A673 (cell line): ENCODE data around the gene ZNF335. TPM values are rescaled to one million over a fixed set of nuclear protein-coding genes. Genes with fewer than 3 reads are reported as not detected.

Experiments
- BruUV-seq: library from RNA; stranded (reverse); fragments of 400-500 nt; replicated peaks from 2 replicates; lab custom pipeline; 2021; lab: Mats Ljungman, UMichigan
- CTCF ChIA-PET: fragments of 300-600 bp; sonication (Branson Sonifier 250); formaldehyde crosslinking; loops from one replicate; lab custom pipeline; 2022; ENCODE audit warnings: antibody characterized with exemption; lab: Charles Lee
- POLR2A ChIA-PET: fragments of 300-600 bp; sonication (Branson Sonifier 250); formaldehyde crosslinking; loops from one replicate; lab custom pipeline; 2022; ENCODE audit warnings: antibody characterized with exemption; ENCODE audit not compliant: low non-redundant PET; lab: Charles Lee
- DNase-seq: peaks from one replicate; pipeline ENCODE4 v3.0.0-alpha.2; 2015; ENCODE audit warnings: low spot score
- H3K27ac ChIP-seq: fragments of 200-600 bp; sonication (generic); 2 replicates; pipeline ENCODE4 v1.5.1; 2016; ENCODE audit warnings: mixed run types, low read depth, mild to moderate bottlenecking, mixed read lengths, antibody characterized with exemption, low read length; ENCODE audit not compliant: poor library complexity, severe bottlenecking
- H3K27me3 ChIP-seq: fragments of 200-600 bp; sonication (generic); replicated peaks from 2 replicates; pipeline ENCODE4 v1.6.1; 2017; ENCODE audit warnings: mixed run types, low read depth, mild to moderate bottlenecking, mixed read lengths, antibody characterized with exemption, low read length; ENCODE audit not compliant: insufficient read depth, poor library complexity
- H3K36me3 ChIP-seq: fragments of 200-600 bp; sonication (generic); 2 replicates; pipeline ENCODE4 v1.6.1; 2016; ENCODE audit warnings: mixed run types, mild to moderate bottlenecking, mixed read lengths, antibody characterized with exemption, low read length; ENCODE audit not compliant: insufficient read depth, poor library complexity, severe bottlenecking
- H3K4me1 ChIP-seq: fragments of 200-600 bp; sonication (generic); 2 replicates; pipeline ENCODE4 v1.6.1; 2017; ENCODE audit warnings: mixed run types, mild to moderate bottlenecking, mixed read lengths, antibody characterized with exemption, low read length; ENCODE audit not compliant: insufficient read depth, poor library complexity, severe bottlenecking
- H3K4me3 ChIP-seq: fragments of 200-600 bp; sonication (generic); 2 replicates; pipeline ENCODE4 v1.5.1; 2016; ENCODE audit warnings: low read depth, mixed run types, mild to moderate bottlenecking, mixed read lengths, low read length; ENCODE audit not compliant: poor library complexity, severe bottlenecking
- H3K9me3 ChIP-seq: fragments of 200-600 bp; sonication (generic); 2 replicates; pipeline ENCODE4 v1.6.1; 2016; ENCODE audit warnings: mixed run types, low read depth, mild to moderate bottlenecking, mixed read lengths, antibody characterized with exemption, low read length; ENCODE audit not compliant: poor library complexity, severe bottlenecking
- EZH2 ChIP-seq: fragments of 200-600 bp; sonication (generic); IDR thresholded peaks from 2 replicates; pipeline ENCODE4 v1.6.1; 2017; ENCODE audit warnings: borderline replicate concordance, low read depth, mild to moderate bottlenecking, mixed read lengths, antibody characterized with exemption, low read length; ENCODE audit not compliant: poor library complexity, severe bottlenecking
- intact Hi-C: fragments of 100-400 bp; cut with micrococcal nuclease; formaldehyde crosslinking; loops from one replicate; pipeline ENCODE4 v1.10.0; 2022; ENCODE audit not compliant: unreplicated experiment
- total RNA-seq: library from RNA; stranded (reverse); gene quantifications from 2 replicates; pipeline ENCODE4 v1.2.3, GENCODE V29; 2021
- TF ChIP-seq, protein P1 (sequence below): fragments of 300-800, 200-600 bp; sonication (generic); conservative IDR thresholded peaks from 2 replicates; pipeline ENCODE4 v1.5.1; 2017; ENCODE audit warnings: low read depth, mild to moderate bottlenecking, antibody characterized with exemption, low read length, moderate library complexity, mixed read lengths

The ZNF335 gene
- total RNA-seq, 1 experiment from 2014 or later: 31.9 TPM

GRCh38 chr20:45999557-46000261 is 27.7 kb upstream of the ZNF335 start:
- POLR2A ChIA-PET: no interaction called here

DNA sequence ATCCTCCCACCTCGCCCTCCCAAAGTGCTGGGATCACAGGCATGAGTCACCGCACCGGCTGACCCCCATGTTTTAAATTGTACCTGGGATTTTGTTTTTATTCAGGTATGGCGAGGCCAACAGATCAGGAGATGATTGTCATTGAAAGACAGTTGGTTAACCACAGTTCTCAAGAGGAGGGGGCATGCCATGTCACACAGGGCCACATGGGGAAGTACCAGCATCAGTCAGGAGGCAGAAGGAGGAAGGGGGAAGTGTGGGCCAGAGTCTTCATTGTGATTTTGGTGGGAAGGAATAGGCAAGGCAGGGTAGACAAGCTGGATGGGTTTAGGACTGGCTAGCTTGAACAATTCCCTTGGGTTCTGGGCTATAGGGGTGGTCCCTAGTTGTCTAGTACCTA is 26.8 kb upstream of the ZNF335 start:
- H3K27me3 ChIP-seq: no peaks in the 10 kb centered on the region
- H3K9me3 ChIP-seq: no peaks in the 10 kb centered on the region
- TF ChIP-seq EZH2: no peak
- TF ChIP-seq, protein P1, sequence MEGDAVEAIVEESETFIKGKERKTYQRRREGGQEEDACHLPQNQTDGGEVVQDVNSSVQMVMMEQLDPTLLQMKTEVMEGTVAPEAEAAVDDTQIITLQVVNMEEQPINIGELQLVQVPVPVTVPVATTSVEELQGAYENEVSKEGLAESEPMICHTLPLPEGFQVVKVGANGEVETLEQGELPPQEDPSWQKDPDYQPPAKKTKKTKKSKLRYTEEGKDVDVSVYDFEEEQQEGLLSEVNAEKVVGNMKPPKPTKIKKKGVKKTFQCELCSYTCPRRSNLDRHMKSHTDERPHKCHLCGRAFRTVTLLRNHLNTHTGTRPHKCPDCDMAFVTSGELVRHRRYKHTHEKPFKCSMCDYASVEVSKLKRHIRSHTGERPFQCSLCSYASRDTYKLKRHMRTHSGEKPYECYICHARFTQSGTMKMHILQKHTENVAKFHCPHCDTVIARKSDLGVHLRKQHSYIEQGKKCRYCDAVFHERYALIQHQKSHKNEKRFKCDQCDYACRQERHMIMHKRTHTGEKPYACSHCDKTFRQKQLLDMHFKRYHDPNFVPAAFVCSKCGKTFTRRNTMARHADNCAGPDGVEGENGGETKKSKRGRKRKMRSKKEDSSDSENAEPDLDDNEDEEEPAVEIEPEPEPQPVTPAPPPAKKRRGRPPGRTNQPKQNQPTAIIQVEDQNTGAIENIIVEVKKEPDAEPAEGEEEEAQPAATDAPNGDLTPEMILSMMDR: no peak
- DNase-seq: no peak
- intact Hi-C loops: no loop called here
- H3K4me1 ChIP-seq: peaks cover 55% of the 10 kb centered on the region
- H3K4me3 ChIP-seq: no peak overlapping the region
- no TSS peak for BruUV-seq
- H3K27ac ChIP-seq: peak overlapping the region; percentile 20
- H3K36me3 ChIP-seq: no peaks in the 10 kb centered on the region
- ChIA-PET POLR2A (no interaction called here), CTCF (no interaction called here)

More at GRCh38 chr20:45999557-46000261, 27.7 kb upstream of the ZNF335 start:
- intact Hi-C loops: no loop called here
- Histone ChIP-seq H3K9me3 (no peaks in the 10 kb centered on the region), H3K4me1 (peaks cover 51% of the 10 kb centered on the region), H3K4me3 (no peak overlapping the region), H3K36me3 (no peaks in the 10 kb centered on the region), H3K27me3 (no peaks in the 10 kb centered on the region), H3K27ac (peak overlapping the region; percentile 70)
- TF ChIP-seq EZH2: no peak
- TF ChIP-seq, protein P1: no peak
- CTCF ChIA-PET: interaction anchor here (1.6 kb wide), 1 partner anchor 13 kb away, joined by 4 read pairs; no protein-coding TSS in a partner anchor
- no peak for DNase-seq
- BruUV-seq: no TSS peak

DNA sequence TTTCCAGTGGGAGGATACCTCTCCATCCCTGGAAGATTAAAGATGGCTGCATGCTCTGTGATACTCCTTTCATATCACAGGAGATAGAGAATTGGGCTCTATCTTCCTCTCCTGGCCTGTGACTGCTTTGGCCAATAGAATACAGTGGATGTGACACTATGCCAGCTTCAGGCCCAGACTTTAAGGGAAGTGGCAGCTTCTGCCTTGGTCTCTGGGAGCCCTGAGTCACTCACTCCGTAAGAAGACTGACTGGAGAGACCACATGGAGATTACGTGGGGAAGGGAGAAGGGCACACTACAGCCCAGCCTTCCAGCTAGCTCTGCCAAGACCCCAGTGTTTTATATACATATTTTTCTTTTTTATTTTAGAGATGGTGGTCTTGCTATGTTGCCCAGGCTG is 26.3 kb upstream of the ZNF335 start:
- Histone ChIP-seq H3K4me1 (peaks cover 59% of the 10 kb centered on the region), H3K9me3 (no peaks in the 10 kb centered on the region), H3K27ac (peak overlapping the region; percentile 20), H3K27me3 (no peaks in the 10 kb centered on the region), H3K4me3 (no peak overlapping the region), H3K36me3 (no peaks in the 10 kb centered on the region)
- ChIA-PET POLR2A (no interaction called here), CTCF (no interaction called here)
- TF ChIP-seq EZH2: no peak
- TF ChIP-seq, protein P1: no peak
- intact Hi-C loops: no loop called here
- DNase-seq: no peak
- BruUV-seq: no TSS peak
